HepG2 (cell line): Measurements from ENCODE around the gene PTPRN. TPM values are rescaled to one million over a fixed set of nuclear protein-coding genes. Genes with fewer than 3 reads are reported as not detected.

Experiments used
- AHR ChIP-seq: IDR thresholded peaks from 2 replicates; pipeline ENCODE4 v1.6.1; 2018; ENCODE audit warnings: missing genetic modification reagents, missing compliant biosample characterization
- BRF2 ChIP-seq: sonication (generic); formaldehyde crosslinking; IDR thresholded peaks from 2 replicates; pipeline ENCODE4 v1.8.1; 2022; ENCODE audit warnings: mild to moderate bottlenecking, missing genetic modification reagents
- CREB1 ChIP-seq, 2 experiments: fragments of 450-650 bp in 1 of 2; IDR thresholded peaks; 2 replicates each; pipeline ENCODE4 v1.6.1; 2016 to 2017; ENCODE audit warnings: control low read depth in 1 of 2, mild to moderate bottlenecking in 1 of 2, missing compliant biosample characterization in 1 of 2, missing genetic modification characterization in 1 of 2
- DRAP1 ChIP-seq: IDR thresholded peaks from 2 replicates; pipeline ENCODE4 v1.6.1; 2016; ENCODE audit warnings: missing genetic modification reagents, missing compliant biosample characterization
- FLYWCH1 ChIP-seq: sonication (generic); formaldehyde crosslinking; IDR thresholded peaks from 2 replicates; pipeline ENCODE4 v1.8.1; 2023; ENCODE audit warnings: mild to moderate bottlenecking, missing genetic modification reagents
- FOXO4 ChIP-seq: sonication (generic); formaldehyde crosslinking; conservative IDR thresholded peaks from 2 replicates; pipeline ENCODE4 v1.8.1; 2023; ENCODE audit warnings: missing genetic modification reagents
- KLF16 ChIP-seq, 2 experiments: sonication (generic) in 1 of 2; formaldehyde crosslinking in 1 of 2; IDR thresholded peaks; 2 replicates each; pipeline versions ENCODE4 v1.6.1 to v1.8.0; 2016 to 2023; ENCODE audit warnings: missing genetic modification reagents in 2 of 2, missing compliant biosample characterization in 1 of 2
- LCORL ChIP-seq, 2 experiments: fragments of 450-650 bp in 1 of 2; sonication (generic) in 1 of 2; formaldehyde crosslinking in 1 of 2; IDR thresholded peaks; 2 replicates each; pipeline versions ENCODE4 v1.5.0 to v1.6.1; 2017 to 2020; ENCODE audit warnings: antibody characterized with exemption in 1 of 2, missing genetic modification reagents in 1 of 2
- NFE2 ChIP-seq: sonication (generic); formaldehyde crosslinking; IDR thresholded peaks from 2 replicates; pipeline ENCODE4 v1.4.0; 2020; ENCODE audit warnings: missing genetic modification reagents
- NFYC ChIP-seq: IDR thresholded peaks from 2 replicates; pipeline ENCODE4 v1.6.1; 2016; ENCODE audit warnings: missing genetic modification reagents, missing compliant biosample characterization
- PATZ1 ChIP-seq: sonication (generic); formaldehyde crosslinking; IDR thresholded peaks from 2 replicates; pipeline ENCODE4 v1.4.0; 2020; ENCODE audit warnings: missing genetic modification reagents
- RFX5 ChIP-seq: IDR thresholded peaks from 2 replicates; pipeline ENCODE4 v1.6.1; 2011; ENCODE audit warnings: low read depth, low read length, improper control_type of control experiment
- ZBTB4 ChIP-seq: sonication (generic); formaldehyde crosslinking; IDR thresholded peaks from 2 replicates; pipeline ENCODE4 v1.4.0; 2020; ENCODE audit warnings: missing genetic modification reagents, mild to moderate bottlenecking, borderline replicate concordance
- ZBTB7A ChIP-seq: sonication (generic); formaldehyde crosslinking; IDR thresholded peaks from 2 replicates; pipeline ENCODE4 v1.8.0; 2022; ENCODE audit warnings: mild to moderate bottlenecking, missing genetic modification reagents
- ZNF296 ChIP-seq: sonication (generic); formaldehyde crosslinking; conservative IDR thresholded peaks from 2 replicates; pipeline ENCODE4 v1.5.0; 2020; ENCODE audit warnings: mild to moderate bottlenecking, missing genetic modification reagents
- ZNF431 ChIP-seq: sonication (generic); formaldehyde crosslinking; IDR thresholded peaks from 2 replicates; pipeline ENCODE4 v1.9.0; 2022; ENCODE audit warnings: missing genetic modification reagents, low read depth, mild to moderate bottlenecking, borderline replicate concordance
- ZNF770 ChIP-seq: sonication (generic); formaldehyde crosslinking; IDR thresholded peaks from 2 replicates; pipeline ENCODE4 v1.5.0; 2020; ENCODE audit warnings: mild to moderate bottlenecking, missing genetic modification reagents
- polyA plus RNA-seq, 8 experiments: library from polyadenylated mRNA; depleted of rRNA in 3 of 8; stranded (reverse) in 7 of 8; unstranded in 1 of 8; fragments of >200 nt; fragmentation: Illumina TruSeq in 4 of 8; extraction: Trizol in 4 of 8; gene quantifications; 2 replicates each; pipeline versions ENCODE4 v1.2.1 to v1.2.3, GENCODE V29; 2011 to 2016; ENCODE audit warnings: low read depth in 4 of 8, missing spikeins in 1 of 8, mixed read lengths in 1 of 8; ENCODE audit not compliant: insufficient read depth in 1 of 8
- total RNA-seq, 5 experiments: library from RNA; depleted of rRNA; stranded (reverse); fragments of >200 nt; fragmentation: Illumina TruSeq; extraction: Trizol; gene quantifications; 2 replicates each; pipeline ENCODE4 v1.2.3, GENCODE V29; 2016; ENCODE audit warnings: low read depth in 1 of 5

The PTPRN gene
- total and polyA plus RNA-seq, 2 of the 13 experiments (the other 11 are each of a cell fraction or from before 2014, with no cell fraction given) = 0.26 TPM; not detected in 1

GRCh38 chr2:219279151-219279915 lies 29.9 kb downstream of the PTPRN start, which contains the start of gene DNAJB2 (continued):
- no peak; the same call in 1 of the 2 replicates for TF ChIP-seq ZNF296
- no peak for TF ChIP-seq NFYC (CRISPR knock-in tag)
- TF ChIP-seq ZNF770 (CRISPR knock-in tag) = peak; percentile 50; the same call in 1 of the 2 replicates
- peak in 1 of 2 experiments; percentile 87; a peak in 2 of 4 replicates for TF ChIP-seq KLF16 (CRISPR knock-in tag; IDR thresholded peaks at IDR 0.05)
- TF ChIP-seq ZNF431 (CRISPR knock-in tag) = peak; percentile 63; the same call in 1 of the 2 replicates
- no peak for TF ChIP-seq LCORL (IDR thresholded peaks at IDR 0.05)
- TF ChIP-seq LCORL (CRISPR knock-in tag; IDR thresholded peaks at IDR 0.05) = peak; percentile 92
- TF ChIP-seq PATZ1 (CRISPR knock-in tag) = peak; percentile 99
- TF ChIP-seq CREB1 (IDR thresholded peaks at IDR 0.05) = peak; percentile 80
- peak; percentile 60; the same call in 1 of the 2 replicates for TF ChIP-seq CREB1 (CRISPR knock-in tag; IDR thresholded peaks at IDR 0.05)
- no peak for TF ChIP-seq RFX5
- no peak for TF ChIP-seq NFE2
- no peak for TF ChIP-seq ZBTB4 (CRISPR knock-in tag)
- no peak for TF ChIP-seq ZBTB7A (CRISPR knock-in tag)
- no peak for TF ChIP-seq FOXO4
- TF ChIP-seq BRF2 (CRISPR knock-in tag) = no peak
- no peak for TF ChIP-seq AHR (CRISPR knock-in tag)
- TF ChIP-seq FLYWCH1 (CRISPR knock-in tag) = no peak
- TF ChIP-seq DRAP1 (CRISPR knock-in tag) = peak; percentile 79
